Central memory CD4-positive, alpha-beta T cell (primary cell): ENCODE results near the gene SSRP1.
"Not testable (repeated sequence)": the region's sequence is repeated elsewhere in the genome, so short reads cannot be mapped to it uniquely, and the experiment has no call there.

Source experiments
- DNase-seq: peaks from one replicate; pipeline ENCODE4 v3.0.0; 2022

SSRP1 gene

GRCh38 chr11:57296205-57296604 is 39.5 kb downstream of the SSRP1 start:
- not testable (repeated sequence) for DNase-seq

- DNase-seq: no peak
Observed at GRCh38 chr11:57294225-57295131, 41.2 kb downstream of the SSRP1 start.

- DNase-seq: no peak
Observed at GRCh38 chr11:57290288-57290687, 45.4 kb downstream of the SSRP1 start.

GRCh38 chr11:57288771-57289579 is 46.7 kb downstream of the SSRP1 start:
- DNase-seq: no peak

GRCh38 chr11:57287884-57288283 is 47.8 kb downstream of the SSRP1 start:
- DNase-seq: no peak

- no peak for DNase-seq
Observed at GRCh38 chr11:57283231-57283990, 52.3 kb downstream of the SSRP1 start.

- not testable (repeated sequence) for DNase-seq
Observed at GRCh38 chr11:57281546-57281945, 54.1 kb downstream of the SSRP1 start.

- no peak for DNase-seq
Observed at GRCh38 chr11:57279116-57279515, 56.6 kb downstream of the SSRP1 start.

- DNase-seq: no peak
Observed at GRCh38 chr11:57278721-57279095, 57.0 kb downstream of the SSRP1 start.

- no peak for DNase-seq
Observed at GRCh38 chr11:57277845-57278720, 57.6 kb downstream of the SSRP1 start.

GRCh38 chr11:57276971-57277675 is 58.6 kb downstream of the SSRP1 start:
- DNase-seq: no peak

- no peak for DNase-seq
Observed at GRCh38 chr11:57276169-57276970, 59.3 kb downstream of the SSRP1 start.
